Dermis lymphatic vessel endothelial cell (primary cell): Measurements from ENCODE around the gene PDLIM4. TPM values are rescaled to one million over a fixed set of nuclear protein-coding genes. Genes with fewer than 3 reads are reported as not detected.

Experiments used
- total RNA-seq: library from RNA; depleted of rRNA; stranded (reverse); fragments of >200 nt; gene quantifications from 2 replicates; pipeline ENCODE4 v1.2.1, GENCODE V29; 2014

PDLIM4 gene, protein sequence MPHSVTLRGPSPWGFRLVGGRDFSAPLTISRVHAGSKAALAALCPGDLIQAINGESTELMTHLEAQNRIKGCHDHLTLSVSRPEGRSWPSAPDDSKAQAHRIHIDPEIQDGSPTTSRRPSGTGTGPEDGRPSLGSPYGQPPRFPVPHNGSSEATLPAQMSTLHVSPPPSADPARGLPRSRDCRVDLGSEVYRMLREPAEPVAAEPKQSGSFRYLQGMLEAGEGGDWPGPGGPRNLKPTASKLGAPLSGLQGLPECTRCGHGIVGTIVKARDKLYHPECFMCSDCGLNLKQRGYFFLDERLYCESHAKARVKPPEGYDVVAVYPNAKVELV
- total RNA-seq, result 18.6 and 26.9 TPM in 2 replicates

DNA sequence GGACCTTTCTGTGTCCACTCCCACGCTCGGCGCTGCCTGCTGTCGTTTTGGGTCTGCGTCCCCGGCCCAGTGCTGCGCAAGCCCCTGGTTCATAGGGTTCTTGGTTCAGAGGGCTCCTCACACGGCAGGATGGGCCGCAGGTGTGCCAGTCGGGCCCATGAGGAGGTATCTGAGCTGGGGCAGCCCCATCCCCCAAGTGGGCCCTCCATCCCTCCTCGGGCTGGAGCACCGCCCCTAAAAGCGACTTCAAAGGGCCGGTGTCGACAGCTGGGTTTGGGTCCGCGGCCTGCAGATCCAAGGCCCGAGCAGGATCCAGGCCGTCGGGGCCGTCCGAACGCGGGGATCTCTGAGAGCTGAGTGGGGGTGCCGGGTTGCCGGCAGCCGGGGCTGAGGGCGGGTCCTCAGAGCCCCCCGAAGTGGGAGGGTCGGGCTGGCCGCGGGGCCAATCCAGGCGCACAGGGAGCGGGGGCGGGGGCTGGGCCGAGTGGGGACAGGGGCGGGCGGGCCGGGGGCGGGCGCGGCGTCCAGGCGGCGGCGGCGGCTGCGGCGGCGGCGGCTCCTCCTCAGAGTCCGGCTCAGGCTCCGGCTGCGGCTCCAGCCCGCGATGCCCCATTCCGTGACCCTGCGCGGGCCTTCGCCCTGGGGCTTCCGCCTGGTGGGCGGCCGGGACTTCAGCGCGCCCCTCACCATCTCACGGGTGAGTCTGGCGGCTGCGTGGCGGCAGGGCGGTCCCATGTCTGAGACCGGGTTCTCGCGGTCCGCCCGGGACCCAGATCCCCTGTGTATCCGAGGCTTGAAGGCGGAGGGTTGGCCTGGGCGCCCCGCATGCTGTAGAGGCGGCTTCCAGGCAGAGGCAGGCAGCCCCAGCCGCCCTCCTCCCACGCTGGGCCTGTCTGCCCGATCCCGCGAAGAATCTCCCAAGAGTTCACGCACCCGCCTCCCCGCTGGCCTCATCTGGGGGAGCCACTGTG is at the start of gene PDLIM4:
PDLIM4 (plus strand) TSS at position 566 of the 971 bp plus-strand sequence; CDS start at position 605, 39 bp downstream.

DNA sequence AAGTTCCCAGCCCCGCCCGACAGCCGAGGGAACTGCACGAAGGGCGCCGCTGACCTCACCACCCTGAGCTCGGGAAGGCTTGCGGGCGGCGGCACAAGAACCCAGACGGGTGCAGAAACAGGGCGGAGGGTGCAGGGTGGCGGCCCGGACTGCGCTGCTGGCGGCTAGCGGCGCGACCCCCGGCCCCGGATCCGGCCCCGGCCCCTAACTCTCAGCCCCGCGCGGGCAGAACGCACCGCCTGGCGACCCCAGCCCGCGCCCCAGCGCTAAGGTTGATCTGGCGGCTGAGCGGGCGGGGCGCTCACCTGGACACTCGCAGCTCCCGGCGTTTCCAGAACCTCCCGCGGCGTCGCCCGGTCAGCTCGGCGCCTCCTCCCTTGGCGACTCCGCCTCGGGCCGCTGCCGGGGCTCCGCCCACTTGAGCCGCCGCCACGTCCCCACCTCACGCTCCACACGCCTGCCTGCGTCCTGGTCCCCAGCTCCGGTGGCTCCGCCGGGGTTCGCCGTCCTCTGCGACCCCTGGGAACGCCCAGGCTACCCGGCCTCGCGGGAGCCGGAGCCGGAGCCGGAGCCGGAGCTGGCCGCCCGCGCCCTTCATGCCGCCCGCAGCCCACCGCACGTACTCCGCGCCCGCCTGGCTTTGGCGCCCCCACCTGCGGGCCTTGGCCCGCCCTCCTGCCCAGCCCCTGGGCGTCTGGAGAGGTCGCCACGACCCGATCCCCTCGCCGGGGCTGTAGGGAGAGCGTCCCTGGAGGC is 29.8 kb upstream of the PDLIM4 start, which contains the start of gene P4HA2:
P4HA2 (minus strand) TSS at position 369 of the 756 bp plus-strand sequence. CDS start 9,227 bp downstream, outside the sequence.

DNA sequence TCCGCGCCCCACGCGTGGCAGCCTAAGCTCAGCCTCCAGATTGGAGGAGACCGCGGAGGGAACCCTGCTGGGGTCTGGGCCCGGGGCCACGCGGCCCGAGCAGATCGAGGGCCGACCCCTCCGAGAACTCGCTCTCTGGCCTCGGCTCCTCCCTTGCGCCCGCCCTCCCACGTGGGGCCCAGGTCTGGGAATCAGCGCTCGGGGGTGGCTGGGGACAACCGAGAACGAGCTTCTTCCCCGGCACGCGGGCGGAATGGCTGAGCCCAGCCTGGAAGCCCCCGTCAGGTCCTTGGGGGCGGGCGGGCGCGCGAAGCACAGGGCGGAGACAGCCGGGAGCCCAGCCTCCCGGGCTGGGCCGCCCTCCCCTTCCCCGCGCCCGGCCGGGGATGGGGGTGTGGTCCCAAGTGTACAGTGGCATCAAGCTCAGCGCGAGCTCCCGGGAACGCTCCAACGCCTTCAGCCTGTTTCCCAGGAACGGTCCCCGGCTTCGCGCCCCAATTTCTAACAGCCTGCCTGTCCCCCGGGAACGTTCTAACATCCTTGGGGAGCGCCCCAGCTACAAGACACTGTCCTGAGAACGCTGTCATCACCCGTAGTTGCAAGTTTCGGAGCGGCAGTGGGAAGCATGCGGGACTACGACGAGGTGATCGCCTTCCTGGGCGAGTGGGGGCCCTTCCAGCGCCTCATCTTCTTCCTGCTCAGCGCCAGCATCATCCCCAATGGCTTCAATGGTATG is 36.7 kb downstream of the PDLIM4 start, which contains the start of gene SLC22A4:
SLC22A4 (plus strand) TSS at position 403 of the 736 bp plus-strand sequence; CDS start at position 626, 223 bp downstream.

Other genes starting within 250 kb of the PDLIM4 start
- gene ACSL6, start 246.0 kb upstream of the PDLIM4 start, total RNA-seq, result 0.65 and 1.7 TPM in 2 replicates
- gene IL3, start 197.0 kb upstream of the PDLIM4 start, total RNA-seq, result not detected in 2 replicates
- gene CSF2, start 183.9 kb upstream of the PDLIM4 start, total RNA-seq, result 0.22 TPM in 1 of 2 replicates, not detected in the other
- gene P4HA2, start 29.8 kb upstream of the PDLIM4 start, total RNA-seq, result 27.7 and 46.3 TPM in 2 replicates
- 6.0 and 7.7 TPM in 2 replicates for gene SLC22A4, start 36.7 kb downstream of the PDLIM4 start, total RNA-seq
- gene SLC22A5, start 112.0 kb downstream of the PDLIM4 start, total RNA-seq, result 2.2 and 2.9 TPM in 2 replicates
- gene IRF1, start 233.1 kb downstream of the PDLIM4 start, total RNA-seq, result 16.8 and 23.5 TPM in 2 replicates